GM18511 (cell line): ENCODE data around the gene GBGT1.
"Not testable (repeated sequence)": the region's sequence is repeated elsewhere in the genome, so short reads cannot be mapped to it uniquely, and the experiment has no call there.

ENCODE experiments used
- ATAC-seq: cut with Tn5 transposase; IDR thresholded peaks from one replicate; pipeline ENCODE4 v1.9.1; 2021; ENCODE audit warnings: mild to moderate bottlenecking, moderate library complexity; ENCODE audit not compliant: unreplicated experiment

The GBGT1 gene

DNA sequence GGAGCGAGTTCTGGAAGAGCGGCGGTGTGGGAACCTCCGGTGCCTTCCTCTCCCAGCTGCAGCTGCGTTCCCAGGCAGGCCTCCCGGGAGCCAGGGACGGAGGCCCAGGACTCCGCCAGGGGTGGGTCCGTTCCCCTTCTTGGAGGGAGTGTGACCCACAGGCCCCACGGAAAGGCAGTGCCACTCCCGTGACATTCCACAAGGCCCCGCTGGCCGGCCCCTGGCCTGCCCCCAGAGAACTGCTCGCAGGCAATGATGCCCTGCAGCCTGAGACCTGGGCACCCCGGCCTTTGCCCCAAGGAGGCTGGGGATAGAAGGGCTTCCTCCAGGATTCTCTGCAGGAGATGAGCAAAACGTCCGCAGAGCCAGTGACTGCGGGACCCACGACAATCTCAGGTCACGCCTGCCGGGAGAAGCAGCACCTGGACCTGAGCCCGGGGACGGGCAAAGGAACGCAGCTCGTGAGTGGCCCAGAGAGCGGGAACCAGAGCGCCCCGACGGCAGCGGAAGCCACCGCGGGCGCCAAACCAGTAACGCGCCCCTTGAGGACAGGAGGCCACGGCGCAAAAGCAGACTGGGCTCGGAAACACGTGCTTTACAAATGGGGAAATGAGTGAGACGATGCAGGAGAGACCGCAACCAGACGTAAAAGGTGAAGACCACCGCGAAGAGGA lies 36.1 kb upstream of the GBGT1 start:
- ATAC-seq: no peak

DNA sequence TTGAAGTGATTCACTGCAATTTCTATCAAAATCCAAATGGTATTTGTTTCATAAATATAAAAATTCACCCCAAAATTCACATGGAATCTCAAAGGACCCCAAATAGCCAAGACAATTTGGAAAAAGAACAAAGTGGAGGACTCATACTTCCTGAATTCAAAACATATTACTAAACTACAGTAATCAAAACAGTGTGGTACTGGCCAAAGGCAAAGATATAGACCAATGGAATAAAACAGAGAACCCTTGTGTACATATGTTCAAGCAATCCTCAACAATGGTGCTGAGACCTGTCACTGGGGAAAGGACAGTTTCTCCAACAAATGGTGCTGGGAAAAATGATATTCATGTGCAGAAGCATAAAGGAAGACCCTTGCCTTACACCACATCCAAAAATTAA lies 31.3 kb upstream of the GBGT1 start:
- ATAC-seq: no peak

DNA sequence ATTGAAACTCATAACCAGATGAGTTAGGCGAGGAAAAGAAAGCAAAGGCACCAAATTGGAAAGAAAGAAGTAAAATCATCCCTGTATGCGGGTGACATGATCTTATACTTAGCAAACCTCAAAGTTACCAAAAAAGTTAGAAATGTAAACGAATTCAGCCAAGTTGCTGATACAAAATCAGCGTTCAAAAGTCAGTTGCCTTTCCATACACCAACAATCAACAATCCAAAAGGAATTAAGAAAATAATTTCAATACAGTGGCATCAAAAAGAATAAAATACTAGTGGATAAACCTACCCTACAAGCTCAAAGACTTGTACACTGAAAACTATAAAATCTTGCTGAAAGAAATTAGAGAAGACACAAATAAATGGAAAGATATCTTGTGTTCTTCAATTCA lies 30.9 kb upstream of the GBGT1 start:
- ATAC-seq: no peak

DNA sequence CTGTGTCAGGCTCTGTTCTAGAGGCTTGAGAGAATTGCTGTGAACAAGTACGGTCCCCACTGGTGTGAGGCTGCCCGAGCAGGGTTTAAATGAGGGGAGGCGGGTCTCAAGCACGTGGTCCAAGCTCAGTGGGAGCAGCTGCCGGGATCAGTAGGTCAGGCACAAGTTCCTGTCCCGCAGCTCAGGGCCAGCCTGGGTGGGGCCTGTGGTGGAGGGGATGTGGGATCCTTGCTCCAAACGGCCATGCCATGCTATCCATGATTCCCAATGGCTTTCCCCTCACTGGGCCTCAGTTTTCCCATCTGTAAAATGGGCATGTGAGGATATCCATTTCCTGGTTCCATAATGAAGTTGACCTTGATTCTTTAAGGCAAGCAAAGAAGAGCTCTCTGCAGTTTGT lies 28.3 kb upstream of the GBGT1 start:
- ATAC-seq: no peak

DNA sequence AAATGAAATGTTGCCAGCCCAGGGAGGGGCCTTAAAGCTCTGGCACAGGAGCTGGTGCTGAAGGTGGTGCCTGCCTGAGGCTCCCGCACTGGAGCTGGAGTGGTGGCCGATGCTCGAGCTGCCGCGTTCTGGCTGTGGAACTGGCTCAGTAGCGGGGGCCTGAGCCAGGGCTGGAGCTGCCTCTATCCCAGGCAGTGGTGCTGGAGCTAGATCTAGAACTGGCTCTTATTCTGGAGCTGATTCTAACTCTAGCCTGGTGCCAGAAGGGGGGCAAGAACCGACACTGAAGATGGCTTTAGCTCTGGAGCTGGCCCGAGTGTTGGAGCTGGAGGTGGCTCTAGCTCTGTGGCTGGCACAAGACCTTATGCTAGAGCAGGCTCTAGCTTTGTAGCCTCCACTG lies 26.1 kb upstream of the GBGT1 start:
- ATAC-seq: no peak

DNA sequence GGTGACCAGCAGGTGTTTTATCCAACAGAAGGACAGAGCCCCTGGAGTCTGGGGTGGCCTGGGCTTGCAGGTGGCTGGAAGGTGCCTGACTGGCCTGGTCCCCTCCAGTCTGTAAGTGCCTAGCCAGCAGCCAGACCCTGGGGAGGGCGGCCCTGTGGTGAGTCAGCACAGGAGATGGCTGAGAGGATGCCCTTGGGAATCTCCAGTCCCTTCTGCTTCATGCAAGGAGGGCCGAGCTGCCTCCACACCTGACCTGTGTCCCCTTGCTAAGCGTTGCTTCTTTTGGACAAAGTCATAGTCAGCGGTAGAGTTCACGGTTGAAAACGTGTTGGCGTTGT lies 25.1 kb upstream of the GBGT1 start:
- ATAC-seq: no peak

DNA sequence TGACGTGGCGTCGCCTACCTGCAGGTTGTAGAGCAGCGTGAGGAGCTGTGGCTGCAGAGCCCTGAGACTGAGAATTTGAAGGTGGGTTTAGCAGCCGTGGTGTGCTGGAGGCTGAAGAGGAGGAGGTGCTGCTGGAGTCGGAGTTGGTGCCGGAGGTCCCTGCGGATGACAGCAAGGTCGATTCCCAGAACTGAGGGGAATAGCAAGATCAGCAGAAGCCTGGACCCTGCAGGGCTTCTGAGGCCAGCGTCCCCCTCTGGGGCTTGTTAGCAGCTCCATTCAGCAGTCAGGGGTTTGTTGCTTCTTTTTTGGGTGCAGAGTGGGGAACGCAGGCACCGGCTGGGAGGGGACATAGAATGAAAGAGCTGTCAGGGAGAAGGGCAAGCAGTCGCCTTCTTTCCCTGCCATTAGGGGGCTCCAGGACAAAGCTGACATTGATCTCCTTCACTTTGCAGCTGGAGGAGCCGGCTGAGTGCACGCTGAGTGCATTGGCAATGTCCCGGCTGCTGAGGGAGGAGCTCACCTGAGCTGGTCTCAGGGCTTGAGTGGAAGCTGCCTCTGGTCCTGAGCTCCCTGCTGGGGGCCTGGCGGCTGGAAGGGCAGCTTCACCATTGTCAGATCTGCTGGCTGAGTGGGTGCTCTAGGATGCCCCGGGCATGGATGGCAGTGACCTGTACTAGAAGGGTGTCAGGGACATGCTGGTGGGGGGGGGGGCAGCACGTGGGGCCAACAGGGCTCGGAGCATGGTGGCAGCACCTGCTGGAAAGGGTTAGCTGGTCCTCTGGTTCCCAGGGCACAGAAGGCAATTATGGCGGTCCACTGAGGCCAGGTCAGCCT lies 24.5 kb upstream of the GBGT1 start:
- ATAC-seq: no peak

DNA sequence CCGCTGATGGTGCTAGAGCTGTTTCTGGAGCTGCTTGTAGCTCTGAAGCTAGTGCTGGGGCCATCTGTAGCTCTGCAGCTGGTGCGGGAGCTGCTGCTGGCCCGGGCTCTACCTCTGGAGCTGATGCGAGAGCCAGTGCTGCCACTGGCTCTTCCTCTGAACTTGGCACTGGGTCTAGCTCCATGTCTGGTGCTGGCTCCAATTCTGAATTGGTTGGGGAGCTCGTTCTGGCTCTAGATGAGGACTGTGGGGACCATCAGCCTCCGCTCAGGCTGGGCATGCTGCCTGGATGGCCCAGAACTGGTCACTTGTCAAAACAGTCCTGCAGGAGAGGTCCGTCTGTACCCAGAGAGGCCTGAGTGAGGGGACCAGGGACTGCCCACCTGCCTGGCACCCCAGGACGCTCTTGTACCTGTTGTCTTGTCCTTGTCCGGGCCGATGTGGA lies 23.9 kb upstream of the GBGT1 start:
- ATAC-seq: no peak

DNA sequence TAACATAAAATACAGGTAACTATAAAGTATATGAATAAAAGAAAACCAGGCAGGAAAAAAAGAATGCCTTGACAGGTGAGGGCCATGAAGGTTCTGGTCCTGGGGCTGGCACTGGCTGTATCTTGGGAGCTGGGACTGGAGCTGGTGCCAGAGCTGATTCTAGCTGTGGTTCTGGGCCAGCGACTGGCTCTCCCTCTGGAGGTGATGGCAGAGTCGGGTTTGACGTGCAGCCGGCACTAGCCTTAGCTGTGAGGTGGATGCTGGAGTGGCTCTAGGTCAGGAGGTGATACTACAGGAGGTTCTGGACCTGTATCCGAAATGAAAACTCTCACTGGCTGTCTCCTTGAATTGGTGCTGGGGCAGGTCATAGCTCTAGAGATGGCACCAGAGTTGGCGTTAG lies 23.0 kb upstream of the GBGT1 start:
- no peak for ATAC-seq

DNA sequence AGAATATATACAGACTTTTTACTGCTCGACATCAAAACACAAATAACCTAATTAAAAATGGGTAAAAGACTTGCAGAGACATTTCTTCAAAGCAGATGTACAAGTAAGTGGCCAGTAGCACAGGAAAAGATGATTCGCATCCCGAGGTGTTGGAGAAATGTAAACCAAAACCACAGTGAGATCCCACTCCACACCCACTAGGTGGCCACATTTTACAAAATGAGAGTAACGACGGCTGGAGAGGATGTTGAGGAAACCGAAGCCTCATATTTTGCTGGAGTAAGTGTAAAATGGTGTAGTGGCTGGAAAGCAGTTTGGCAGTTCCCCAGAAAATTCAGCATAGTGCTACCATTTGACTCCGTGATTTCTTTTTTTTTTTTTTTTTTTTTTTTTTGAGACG lies 21.3 kb upstream of the GBGT1 start:
- no peak for ATAC-seq

DNA sequence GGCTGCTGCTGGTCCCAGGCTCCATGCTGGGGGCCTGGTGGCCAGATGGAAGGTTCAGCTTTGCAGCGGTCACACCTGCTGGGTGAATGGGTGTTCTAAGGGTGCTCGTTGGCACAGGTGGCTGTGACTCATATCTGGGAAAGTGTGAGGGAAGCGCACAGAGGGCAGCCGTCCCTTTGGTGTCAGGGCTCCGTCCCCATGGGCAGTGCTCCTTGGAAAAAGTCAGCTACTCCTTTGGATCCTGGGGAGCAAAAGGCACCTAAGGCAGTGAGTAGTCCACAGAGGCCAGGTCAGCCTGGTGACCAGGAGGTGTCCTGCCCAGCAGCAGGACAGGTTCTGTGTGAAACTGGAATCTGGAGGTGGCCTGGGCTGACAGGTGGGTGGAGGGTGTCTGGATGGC lies 18.4 kb upstream of the GBGT1 start:
- ATAC-seq: no peak

DNA sequence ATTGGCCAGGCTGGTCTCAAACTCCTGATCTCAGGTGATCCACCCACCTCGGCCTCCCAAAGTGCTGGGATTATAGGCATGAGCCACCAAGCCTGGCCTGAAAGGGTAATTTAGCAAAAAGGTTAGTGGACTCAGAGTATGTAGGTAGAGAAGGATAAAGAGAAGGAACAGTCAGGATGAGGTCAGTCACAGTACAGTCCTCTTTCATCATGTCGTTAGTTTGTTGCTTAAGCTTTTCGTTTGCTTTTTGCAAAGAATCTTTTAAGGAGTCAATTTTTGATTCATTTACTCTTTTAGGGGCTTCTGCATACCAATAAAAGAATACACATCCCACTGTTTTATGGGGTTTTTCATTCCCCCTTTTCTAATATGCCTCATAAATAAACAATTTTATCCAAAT lies 17.8 kb upstream of the GBGT1 start:
- no peak for ATAC-seq

DNA sequence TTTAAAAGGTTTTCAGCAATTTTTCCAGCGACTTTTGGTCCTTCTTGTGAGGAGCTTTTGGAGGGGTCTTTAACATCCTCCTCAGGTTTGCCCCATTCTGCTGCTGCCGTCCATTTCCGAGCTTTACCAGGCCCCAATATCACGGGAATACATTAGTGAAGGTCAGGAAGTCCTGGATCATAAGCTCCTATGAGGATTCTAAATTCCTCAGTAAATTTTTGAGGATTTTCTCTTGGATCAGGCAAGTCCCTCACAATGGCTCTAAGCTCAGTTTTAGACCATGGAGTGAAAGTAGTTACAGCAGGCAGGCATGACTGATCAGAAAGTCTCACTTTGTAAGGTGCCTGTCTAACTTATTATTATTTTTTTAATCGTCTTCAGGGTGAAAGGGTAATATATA lies 17.2 kb upstream of the GBGT1 start:
- ATAC-seq: no peak

DNA sequence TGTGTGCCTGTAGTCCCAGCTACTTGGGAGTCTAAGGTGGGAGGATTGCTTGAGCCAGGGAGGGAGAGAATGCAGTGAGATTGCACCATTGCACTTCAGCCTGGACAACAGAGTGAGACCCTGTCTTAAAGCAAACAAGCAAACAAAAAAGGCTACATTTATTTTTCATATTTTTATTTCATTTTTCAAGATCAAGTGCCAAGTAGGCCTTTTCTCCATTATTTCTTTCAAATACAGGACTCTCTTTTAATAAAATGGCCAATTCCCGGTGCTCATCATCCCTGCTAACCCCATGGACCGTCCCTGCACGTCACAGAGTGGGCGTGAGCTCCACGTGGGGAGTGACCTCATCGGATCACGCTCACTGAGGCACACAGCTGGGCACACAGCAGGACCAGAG lies 9.3 kb upstream of the GBGT1 start:
- no peak for ATAC-seq

DNA sequence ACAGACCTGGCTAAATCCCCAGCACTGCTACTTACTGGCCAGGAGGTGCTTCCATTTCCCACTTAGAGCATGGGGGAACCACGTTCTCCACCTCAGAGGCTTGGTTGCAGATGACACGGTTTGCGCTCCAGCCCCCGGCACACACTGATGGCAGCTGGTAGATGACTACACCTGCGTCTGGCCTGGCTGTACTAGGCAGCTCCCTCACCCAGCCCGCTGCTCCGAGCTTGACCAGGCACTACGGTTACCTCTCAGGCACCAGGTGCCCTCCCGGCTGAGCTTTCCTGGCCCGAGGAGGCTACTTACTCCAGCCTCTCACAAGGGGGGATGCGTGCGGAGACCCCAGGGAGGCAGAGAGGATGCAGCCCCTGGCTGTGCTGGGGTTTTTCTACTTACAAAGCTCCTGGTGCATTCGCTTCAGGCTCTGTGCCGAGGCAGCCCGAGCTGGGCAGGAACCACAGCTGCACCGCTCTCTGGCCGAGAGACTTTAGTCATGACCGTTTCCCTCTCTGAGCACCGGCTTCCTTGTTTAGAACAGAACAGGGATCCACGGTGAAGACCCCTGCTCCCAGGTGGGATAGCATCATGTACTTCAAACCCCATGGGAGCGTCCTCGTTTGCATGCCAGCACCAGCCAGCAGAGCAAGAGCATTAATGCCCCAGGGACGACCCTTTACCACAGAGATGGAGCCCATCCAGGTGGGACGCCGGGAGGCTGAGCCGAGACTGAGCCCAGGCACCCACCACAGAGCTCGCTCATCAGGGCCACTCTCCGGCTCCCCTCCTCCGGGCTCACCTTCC lies 7.6 kb upstream of the GBGT1 start:
- ATAC-seq: no peak

DNA sequence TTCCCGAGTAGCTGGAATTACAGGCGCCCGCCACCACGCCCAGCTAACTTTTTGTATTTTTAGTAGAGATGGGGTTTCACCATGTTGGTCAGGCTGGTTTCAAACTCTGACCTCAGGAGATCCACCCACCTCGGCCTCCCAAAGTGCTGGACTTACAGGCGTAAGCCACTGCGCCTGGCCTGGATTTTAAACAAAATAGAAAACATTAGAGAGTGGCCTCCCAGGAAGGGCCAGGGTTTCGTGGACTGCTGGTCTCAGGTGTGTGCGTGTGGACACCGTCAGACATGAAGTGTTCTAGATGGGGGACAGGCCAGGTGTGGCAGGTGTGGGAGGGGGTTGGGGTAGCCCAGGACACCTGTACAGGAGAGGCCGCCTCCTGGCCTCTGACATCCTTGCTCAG lies 7.0 kb upstream of the GBGT1 start:
- ATAC-seq: no peak

DNA sequence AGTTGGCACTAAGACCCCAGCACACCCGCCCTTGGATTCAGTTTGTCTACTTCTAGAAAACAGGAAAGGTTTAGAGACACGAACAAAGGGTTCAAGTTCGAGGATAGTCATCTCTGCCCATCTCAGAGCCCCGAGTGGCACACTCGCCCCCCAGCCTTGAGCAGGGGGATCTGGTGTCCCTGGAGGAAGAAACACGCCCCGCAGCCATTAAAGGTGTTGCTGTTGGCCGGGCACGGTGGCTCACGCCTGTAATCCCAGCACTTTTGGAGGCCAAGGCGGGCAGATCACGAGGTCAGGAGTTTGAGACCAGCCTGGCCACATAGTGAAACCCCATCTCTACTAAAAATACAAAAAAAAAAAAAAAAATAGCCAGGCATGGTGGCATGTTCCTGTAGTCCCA lies 6.0 kb upstream of the GBGT1 start:
- not testable (repeated sequence) for ATAC-seq

DNA sequence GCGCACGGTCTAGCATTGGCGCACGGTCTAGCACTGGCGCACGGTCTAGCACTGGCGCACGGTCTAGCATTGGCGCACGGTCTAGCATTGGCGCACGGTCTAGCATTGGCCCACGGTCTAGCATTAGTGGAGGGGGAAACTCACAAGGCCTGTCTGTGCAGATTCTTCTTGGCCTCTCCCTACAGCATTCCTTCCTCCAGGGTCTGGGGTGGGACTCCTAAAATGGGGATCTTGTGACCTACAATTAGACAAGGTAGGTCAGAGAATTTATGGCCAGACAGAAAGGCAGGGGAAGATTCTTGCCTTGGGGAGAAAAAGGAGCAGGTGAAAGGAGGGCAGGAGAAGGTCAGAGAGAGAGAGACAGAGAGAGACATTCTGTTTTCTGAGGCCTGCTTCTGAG lies 5.4 kb upstream of the GBGT1 start:
- ATAC-seq: no peak

DNA sequence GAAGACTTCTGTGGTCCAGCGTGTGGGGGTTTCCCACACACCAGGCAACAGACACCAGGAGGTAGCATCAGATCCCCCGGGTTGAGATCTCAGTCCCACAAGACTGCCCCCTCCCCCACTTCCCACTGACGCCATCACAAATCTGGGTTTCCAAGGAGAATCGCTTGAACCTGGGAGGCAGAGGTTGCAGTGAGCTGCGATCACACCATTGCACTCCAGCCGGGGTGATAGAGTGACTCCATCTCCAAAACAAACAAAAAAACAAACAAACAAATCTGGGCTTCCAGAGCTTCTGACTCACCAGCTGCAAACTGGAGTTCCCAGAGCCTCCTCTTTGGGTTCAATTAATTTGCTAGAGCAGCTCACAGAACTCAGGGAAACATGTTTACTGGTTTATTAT lies 4.7 kb upstream of the GBGT1 start:
- ATAC-seq: no peak

DNA sequence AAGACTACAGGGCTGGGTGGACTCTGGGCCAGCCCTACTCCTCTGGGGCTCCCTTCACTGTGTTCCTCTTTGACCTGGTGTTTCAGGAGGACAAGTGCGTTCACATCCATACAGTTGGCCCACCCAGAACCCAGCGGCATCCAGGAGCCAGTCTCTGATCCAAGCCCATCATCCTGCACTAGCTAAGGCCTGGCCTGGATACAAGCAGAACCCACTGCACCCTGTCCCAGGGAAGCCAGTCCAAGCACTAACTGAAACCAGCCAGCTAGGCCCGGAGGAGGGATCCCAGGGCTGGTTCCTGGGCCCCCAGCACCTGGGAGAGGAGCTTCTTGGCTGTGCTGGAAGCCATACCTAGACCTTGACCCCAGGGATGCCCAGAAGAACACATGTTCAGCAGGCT lies 4.1 kb upstream of the GBGT1 start:
- no peak for ATAC-seq

DNA sequence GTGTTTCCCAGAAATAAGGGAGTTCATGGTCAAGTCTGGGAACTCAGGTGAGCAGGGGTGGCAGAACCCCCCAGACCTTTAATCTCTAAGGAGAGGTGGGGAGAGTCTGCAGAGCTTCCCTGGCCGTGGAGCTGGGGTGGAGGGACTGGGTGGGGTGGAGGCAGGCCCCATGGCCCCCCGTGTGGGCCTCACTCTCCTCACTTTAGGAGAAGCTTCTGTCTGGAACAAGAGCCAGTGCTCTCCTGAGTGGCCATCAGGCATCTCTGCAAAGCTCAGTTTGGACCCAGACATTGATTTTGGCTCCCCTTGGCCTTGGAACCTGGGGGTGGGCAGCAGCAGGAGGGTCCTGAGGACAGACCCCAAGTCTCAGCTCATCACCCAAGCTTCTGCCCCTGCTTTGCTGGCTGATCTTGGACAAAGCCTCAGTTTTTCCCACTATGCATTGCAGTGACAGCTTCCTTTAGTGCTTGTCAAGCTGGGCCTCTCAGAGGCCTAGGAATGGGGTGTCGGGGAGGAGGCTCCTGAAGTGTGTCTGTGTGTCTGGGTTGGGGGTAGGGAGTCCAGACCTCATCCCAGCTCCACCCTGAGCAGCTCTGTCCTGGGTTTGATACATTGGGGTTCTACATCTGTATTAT lies 3.5 kb upstream of the GBGT1 start:
- no peak for ATAC-seq
